Stomach smooth muscle (tissue), 2 donors: ENCODE results near the gene CFDP1.
"Not testable (repeated sequence)": the region's sequence is repeated elsewhere in the genome, so short reads cannot be mapped to it uniquely, and the experiment has no call there.

Source experiments
- H3K27ac ChIP-seq: one replicate; pipeline ENCODE4 v1.7.0; 2013; ENCODE audit warnings: mild to moderate bottlenecking, low read length, inconsistent platforms
- H3K27me3 ChIP-seq, 2 donors: one replicate each; pipeline ENCODE4 v1.7.0; 2013; ENCODE audit warnings: low read length in 2 of 2; ENCODE audit not compliant: insufficient read depth in 2 of 2, control insufficient read depth in 1 of 2
- H3K36me3 ChIP-seq, 2 donors: one replicate each; pipeline ENCODE4 v1.7.0; 2013; ENCODE audit warnings: low read length in 2 of 2; ENCODE audit not compliant: control insufficient read depth in 2 of 2, insufficient read depth in 2 of 2
- H3K4me1 ChIP-seq: one replicate; pipeline ENCODE4 v1.7.0; 2013; ENCODE audit warnings: low read length; ENCODE audit not compliant: control insufficient read depth, insufficient read depth
- H3K4me3 ChIP-seq, 2 donors: one replicate each; pipeline ENCODE4 v1.7.0; 2013; ENCODE audit warnings: low read length in 2 of 2
- H3K9ac ChIP-seq, 2 donors: one replicate each; pipeline ENCODE4 v1.7.0; 2013; ENCODE audit warnings: low read length in 2 of 2, mild to moderate bottlenecking in 1 of 2
- H3K9me3 ChIP-seq, 2 donors: one replicate each; pipeline ENCODE4 v1.7.0; 2013; ENCODE audit warnings: low read length in 2 of 2; ENCODE audit not compliant: control insufficient read depth in 2 of 2
- donor health status: healthy.
- donor health status: Pancreatic carcinoma.

The CFDP1 gene

DNA sequence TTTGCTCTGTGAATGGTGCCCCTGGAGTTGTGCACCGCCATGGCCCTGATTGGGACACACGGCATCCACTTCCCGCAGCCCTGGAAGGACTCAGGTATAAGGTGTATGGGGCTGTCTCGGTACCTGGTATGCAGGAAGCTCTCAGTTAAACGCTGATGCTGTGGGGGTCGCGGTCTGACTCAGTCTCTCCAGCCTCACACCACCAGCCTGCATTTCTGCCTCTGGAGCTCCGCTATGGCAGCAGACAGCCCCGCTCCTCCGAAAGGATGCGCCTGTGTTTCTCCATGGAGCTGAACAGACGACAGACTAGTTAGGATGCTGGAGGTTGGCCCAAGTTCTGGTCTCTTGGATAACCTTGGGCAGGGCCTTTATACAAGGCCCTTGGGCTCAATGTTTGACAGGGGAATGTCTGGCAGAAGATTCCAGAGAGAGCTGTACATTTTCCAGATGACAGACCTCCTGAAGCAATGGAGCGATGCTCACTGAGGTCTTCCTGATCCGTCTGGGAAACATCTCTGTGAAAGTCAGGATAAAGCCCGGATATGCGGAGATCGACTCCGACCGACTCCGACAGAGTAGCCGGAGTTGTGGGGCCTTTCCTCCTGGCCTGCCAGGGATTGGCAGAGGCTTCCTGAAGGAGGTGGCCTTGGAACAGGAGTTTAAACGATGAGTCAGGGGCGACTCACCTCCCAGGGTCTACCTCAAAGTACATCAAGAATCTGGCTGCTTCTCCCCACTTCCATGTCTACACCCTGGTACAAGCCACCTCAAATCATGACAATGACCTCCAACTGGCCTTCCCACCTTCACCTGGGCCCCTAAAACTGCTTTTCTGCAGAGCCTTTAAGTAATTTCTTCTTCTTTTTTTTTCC, 160.0 kb downstream of the CFDP1 start:
- H3K9ac ChIP-seq: no peak overlapping the region
- H3K9me3 ChIP-seq: no peaks in the 10 kb centered on the region
- H3K4me3 ChIP-seq: no peak overlapping the region
- H3K27me3 ChIP-seq: no peaks in the 10 kb centered on the region
- H3K4me1 ChIP-seq: no peaks in the 10 kb centered on the region
- no peaks in the 10 kb centered on the region for H3K36me3 ChIP-seq
- no peak overlapping the region for H3K27ac ChIP-seq

DNA sequence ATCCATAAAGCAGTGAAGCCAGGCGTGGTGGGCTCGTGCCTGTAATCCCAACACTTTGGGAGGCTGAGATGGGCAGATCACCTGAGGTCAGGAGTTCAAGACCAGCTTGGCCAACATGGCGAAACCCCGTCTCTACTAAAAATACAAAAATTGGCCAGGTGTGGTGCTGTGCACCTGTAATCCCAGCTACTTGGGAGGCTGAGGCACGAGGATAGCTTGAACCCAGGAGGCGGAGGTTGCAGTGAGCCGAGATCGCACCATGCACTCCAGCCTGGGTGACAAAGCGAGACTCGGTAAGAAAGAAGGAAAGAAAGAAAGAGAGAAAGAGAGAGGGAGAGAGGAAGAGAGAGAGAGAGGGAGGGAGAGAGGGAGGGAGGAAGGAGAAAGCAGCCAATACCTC, 160.7 kb downstream of the CFDP1 start:
- not testable (repeated sequence) for H3K4me1 ChIP-seq

DNA sequence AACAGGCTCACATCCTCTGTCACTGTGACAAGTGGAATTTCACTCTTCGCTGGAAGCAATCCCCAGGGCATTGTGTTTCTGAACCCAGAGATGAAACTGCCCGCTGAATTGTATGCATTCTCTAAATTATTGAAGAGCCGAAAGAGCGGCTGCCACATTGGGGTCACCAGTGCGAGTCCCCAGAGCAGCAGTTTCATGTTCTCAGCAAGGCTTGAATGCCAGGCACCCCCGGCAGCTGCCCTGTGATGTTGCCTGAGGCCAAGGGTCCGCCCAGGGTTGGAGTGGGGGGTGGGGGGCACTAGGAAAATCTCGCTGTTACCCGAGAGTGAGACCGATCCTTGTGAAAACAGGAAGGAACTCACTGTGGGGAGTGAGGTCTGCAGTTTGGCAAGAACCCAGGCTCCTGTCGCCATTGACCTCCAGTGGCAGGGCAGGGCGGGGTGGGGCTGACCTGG, 161.2 kb downstream of the CFDP1 start:
- Histone ChIP-seq H3K27ac (no peak overlapping the region), H3K4me1 (peaks cover 6% of the 10 kb centered on the region), H3K9ac (no peak overlapping the region), H3K36me3 (no peaks in the 10 kb centered on the region), H3K27me3 (no peaks in the 10 kb centered on the region), H3K4me3 (no peak overlapping the region), H3K9me3 (no peaks in the 10 kb centered on the region)

More for the DNA sequence above, 160.7 kb downstream of the CFDP1 start:
- H3K27me3 ChIP-seq, H3K9ac ChIP-seq, H3K27ac ChIP-seq, H3K36me3 ChIP-seq, H3K4me3 ChIP-seq, H3K9me3 ChIP-seq: not testable (repeated sequence)

DNA sequence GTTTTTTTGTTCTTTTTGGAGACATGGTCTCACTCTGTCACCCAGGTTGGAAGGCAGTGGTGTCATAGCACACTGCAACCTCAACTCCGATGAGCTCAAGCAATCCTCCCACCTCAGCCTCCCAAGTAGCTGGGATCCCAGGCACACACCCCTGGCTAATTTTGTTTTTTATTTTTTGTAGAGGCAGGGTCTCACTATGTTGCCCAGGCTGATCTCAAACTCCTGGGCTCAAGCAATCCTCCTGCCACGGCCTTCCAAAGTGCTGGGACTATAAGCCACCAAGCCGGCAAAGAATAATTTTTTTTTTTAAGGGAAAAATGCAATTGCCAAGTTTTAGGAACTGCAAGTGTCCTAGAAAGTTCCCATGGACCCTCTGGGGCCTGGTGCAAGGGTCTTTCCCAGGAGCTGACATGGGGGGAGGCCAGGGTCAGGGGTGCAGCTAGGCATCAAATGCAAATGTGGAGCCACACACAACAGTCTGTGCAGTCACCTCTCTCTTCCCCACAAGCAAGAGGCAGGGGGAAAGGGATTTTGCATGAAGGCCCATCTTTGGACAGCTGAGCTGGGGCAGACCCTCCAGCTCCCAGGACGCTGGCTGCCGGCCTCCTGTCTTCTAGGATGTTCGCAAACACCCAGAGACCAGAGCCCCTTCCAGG, 161.7 kb downstream of the CFDP1 start:
- no peaks in the 10 kb centered on the region for H3K36me3 ChIP-seq
- no peak overlapping the region for H3K4me3 ChIP-seq
- H3K27ac ChIP-seq: no peak overlapping the region
- no peaks in the 10 kb centered on the region for H3K9me3 ChIP-seq
- peaks cover 7% of the 10 kb centered on the region for H3K4me1 ChIP-seq
- no peak overlapping the region for H3K9ac ChIP-seq
- H3K27me3 ChIP-seq: no peaks in the 10 kb centered on the region

DNA sequence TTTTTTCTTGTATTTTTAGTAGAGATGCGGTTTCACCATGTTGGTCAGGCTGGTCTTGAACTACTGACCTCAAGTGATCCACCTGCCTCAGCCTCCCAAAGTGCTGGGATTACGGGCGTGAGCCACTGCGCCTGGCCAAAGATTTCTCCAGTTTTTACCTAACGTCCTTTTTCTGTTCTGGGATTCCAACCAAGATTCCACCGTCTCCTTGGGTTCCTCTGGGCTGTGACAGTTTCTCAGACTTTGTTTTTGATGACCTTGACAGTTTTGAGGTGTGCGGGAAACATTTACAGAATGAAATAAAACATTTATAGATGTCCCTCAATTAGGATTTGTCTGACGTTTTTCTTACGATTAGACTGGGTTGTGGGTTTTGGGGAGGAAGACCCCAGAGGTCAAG, 163.9 kb downstream of the CFDP1 start:
- not testable (repeated sequence) for H3K27me3 ChIP-seq, H3K9me3 ChIP-seq, H3K9ac ChIP-seq, H3K27ac ChIP-seq, H3K4me3 ChIP-seq, H3K36me3 ChIP-seq
- H3K4me1 ChIP-seq: peaks cover 22% of the 10 kb centered on the region

DNA sequence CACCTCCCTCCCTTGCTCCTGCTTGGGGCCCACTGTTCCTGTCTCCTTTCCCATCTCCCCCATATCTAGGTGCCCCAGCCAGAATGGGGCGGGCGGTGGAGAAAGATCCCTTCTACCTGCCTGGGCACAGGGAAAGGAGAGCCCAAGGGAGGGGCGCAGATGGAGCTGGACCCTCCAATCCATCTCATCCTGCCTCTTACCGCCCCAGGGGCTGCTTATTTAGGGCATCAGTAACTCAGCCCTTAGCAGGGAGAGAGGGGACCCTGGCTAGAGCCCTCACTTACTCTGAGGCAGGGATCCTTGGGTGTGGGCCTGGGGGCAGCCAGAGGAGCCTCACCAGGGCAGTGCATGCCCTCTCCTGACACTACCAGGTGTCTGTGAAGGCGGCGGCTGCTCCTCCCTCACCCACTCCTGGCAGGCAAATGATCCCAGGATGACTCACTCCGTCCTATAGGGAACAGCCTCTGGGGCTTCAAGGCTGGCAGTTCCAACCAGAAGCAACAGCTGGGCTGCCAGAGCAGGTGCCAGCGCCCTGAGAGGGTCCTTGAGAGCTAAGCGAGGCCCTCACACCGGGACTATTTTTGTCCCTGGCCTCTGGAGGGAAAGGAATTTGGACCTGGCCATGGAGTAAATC, 165.6 kb downstream of the CFDP1 start:
- no peak overlapping the region for H3K4me3 ChIP-seq
- H3K9ac ChIP-seq: no peak overlapping the region
- no peaks in the 10 kb centered on the region for H3K36me3 ChIP-seq
- H3K9me3 ChIP-seq: no peaks in the 10 kb centered on the region
- no peaks in the 10 kb centered on the region for H3K27me3 ChIP-seq
- H3K27ac ChIP-seq: no peak overlapping the region
- peaks cover 38% of the 10 kb centered on the region for H3K4me1 ChIP-seq

DNA sequence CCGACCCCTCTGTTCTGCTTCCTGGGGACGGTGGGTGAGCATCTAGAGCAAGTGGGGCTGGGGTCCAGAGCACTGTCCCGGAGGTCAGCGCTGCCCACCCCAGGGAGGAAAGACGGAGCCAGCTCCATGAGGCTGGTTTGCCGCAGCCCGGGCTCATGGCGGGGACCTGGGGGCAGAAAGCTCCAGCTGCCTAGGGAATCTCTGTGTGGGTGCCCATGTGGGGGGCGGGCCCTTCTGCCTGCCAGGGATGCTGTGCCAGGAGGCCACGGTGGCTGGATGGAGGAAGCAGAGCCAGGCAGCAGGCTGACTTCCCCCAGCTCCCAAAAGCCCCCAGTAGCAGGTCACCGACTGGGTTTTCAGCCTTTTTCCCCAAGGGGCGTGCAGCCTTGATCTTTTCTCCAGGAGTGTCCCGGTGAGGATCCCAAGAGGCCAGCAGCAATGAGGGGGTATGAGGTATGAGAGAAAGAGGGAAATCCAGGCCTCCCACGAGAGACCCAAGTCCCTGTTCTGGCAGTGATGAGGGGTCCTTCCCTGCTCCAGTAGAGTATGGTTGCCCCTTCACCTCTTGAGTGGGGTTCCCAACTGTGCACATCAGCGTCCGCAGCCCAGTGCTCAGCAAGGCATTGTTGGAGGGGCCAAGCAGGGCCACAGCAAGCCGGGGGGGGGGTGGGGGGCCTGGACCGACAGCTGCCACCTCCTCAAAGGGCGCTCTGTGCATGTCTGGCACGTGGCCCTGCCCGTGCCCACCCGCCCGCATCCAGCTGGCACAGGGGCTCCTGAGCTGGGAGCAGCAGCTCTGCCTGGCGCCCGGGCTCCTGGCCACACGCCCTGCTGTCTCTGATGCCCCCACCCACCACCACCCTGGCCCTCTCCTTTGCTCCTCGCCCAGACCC, 166.3 kb downstream of the CFDP1 start:
- peak overlapping the region in 1 of 2 donors; percentile 89 for H3K4me3 ChIP-seq
- H3K4me1 ChIP-seq: peaks cover 46% of the 10 kb centered on the region
- H3K36me3 ChIP-seq: no peaks in the 10 kb centered on the region
- H3K9ac ChIP-seq: no peak overlapping the region
- no peak overlapping the region for H3K27ac ChIP-seq
- H3K9me3 ChIP-seq: no peaks in the 10 kb centered on the region
- no peaks in the 10 kb centered on the region for H3K27me3 ChIP-seq

DNA sequence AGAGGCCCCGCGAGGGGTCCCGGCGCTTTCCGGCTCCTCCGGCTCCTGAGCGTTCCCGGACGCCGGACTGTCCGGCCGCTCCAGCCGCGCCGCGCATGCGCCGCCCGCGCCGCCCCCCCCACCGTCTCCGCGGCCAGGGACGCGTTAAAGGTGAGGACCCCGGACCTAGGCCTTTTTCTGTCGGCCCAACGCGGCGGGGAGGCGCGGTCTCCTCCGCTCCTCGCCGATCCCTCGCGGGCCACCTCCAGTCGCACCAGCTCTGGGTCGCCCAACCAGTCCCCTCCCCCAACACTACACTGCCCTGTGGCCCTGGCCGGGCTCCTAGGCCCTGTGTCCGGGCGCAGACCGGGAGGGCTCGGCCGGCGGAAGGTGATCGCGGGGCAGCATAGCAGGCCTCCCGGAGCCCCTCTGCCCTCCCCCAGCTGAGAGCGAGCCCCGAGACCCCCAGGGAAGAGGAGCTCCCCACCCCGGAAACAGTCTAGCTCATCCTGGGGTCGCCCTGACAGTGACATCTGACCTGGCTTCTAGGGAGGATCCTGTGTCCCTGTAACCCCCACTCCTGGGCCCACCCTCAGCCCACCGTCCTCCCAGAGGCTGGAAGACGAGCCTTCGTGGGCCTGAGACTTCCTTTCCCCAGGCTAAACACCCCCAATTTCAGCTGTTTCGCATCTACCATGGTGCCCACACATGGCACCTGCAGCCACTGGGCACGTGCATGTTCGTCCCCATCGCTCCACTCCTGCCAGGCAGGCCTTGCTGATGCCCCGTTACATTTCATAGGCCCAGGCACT, 167.2 kb downstream of the CFDP1 start:
- H3K4me1 ChIP-seq: peaks cover 54% of the 10 kb centered on the region
- peak overlapping the region; percentile 63 to 89 for H3K4me3 ChIP-seq
- H3K27me3 ChIP-seq: no peaks in the 10 kb centered on the region
- no peaks in the 10 kb centered on the region for H3K9me3 ChIP-seq
- peak overlapping the region; percentile 75 to 99 for H3K9ac ChIP-seq
- peak overlapping the region; percentile 64 for H3K27ac ChIP-seq
- H3K36me3 ChIP-seq: no peaks in the 10 kb centered on the region

DNA sequence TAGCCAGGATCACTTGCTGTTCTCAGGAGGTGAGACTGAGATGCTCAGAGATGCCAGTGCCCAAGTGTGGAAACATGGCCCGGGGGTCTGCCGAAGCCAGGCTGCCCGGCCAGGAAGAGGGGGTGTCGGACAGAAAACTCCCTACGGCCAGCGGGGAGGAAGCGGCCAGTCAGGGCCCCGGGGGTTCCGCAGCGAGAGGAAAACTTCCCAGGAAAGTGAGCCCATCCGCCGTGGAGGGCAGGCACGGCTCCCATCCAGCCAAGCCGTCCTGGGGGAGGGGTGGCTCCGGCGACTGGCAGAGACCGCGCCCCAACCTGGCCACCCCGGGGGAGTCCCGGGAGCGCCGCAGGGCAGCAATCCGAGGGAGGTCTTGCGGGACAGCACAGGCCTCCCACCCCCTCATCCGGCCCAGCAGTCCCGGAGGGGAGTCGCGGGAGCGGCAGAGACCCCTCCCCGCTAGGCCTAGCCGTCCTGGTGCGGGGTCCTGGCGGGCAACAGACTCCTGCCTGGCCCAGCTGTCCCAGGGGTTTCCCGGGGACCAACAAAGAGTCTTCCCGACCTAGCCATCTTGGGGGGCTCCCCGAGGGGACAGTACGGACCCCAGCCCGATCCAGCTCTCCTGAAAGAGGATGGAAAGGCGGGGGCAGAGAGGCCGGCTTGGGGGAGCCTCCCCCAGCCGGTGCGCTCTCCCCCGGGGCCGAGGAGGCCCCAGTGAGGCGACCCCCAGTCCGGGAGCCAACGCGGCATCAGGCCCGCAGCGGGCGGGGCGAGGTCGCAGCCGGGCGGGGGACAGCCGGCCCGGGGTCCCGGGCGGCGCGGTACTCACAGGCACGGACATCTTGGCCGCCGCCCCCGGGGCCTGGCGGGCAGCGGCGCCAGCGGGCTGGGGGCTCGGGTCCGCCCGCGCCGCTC, 168.0 kb downstream of the CFDP1 start:
- H3K9me3 ChIP-seq: no peaks in the 10 kb centered on the region
- H3K27me3 ChIP-seq: no peaks in the 10 kb centered on the region
- peak overlapping the region; percentile 89 to 90 for H3K4me3 ChIP-seq
- peak overlapping the region; percentile 85 for H3K27ac ChIP-seq
- H3K9ac ChIP-seq: peak overlapping the region; percentile 87 to 99
- peaks cover 59% of the 10 kb centered on the region for H3K4me1 ChIP-seq
- H3K36me3 ChIP-seq: no peaks in the 10 kb centered on the region
